Chondrocyte (in vitro differentiated cells): ENCODE results near the gene HMSD. TPM values are rescaled to one million over a fixed set of nuclear protein-coding genes. Genes with fewer than 3 reads are reported as not detected.

ENCODE experiments used
- DNase-seq: peaks from one replicate; pipeline ENCODE4 v3.0.0; 2021; ENCODE audit warnings: mixed read lengths, low spot score
- H3K27ac Mint-ChIP-seq: one replicate; pipeline ENCODE4 v1.8.0; 2021; ENCODE audit warnings: mild to moderate bottlenecking, moderate library complexity, mixed read lengths; ENCODE audit not compliant: unreplicated experiment
- H3K27me3 Mint-ChIP-seq: 2 replicates; pipeline ENCODE4 v1.8.0; 2021; ENCODE audit warnings: low read depth, mixed read lengths
- H3K36me3 Mint-ChIP-seq: 2 replicates; pipeline ENCODE4 v1.8.0; 2021; ENCODE audit warnings: low read depth, mixed read lengths
- H3K4me1 Mint-ChIP-seq: 2 replicates; pipeline ENCODE4 v1.8.0; 2021; ENCODE audit warnings: low read depth, mild to moderate bottlenecking, mixed read lengths
- H3K4me3 Mint-ChIP-seq: one replicate; pipeline ENCODE4 v1.8.0; 2021; ENCODE audit warnings: mild to moderate bottlenecking, moderate library complexity, mixed read lengths; ENCODE audit not compliant: unreplicated experiment
- H3K9me3 Mint-ChIP-seq: 2 replicates; pipeline ENCODE4 v1.8.0; 2021; ENCODE audit warnings: low read depth, mixed read lengths
- CTCF ChIP-seq: fragments of 200-600 bp; sonication (generic); IDR thresholded peaks from 2 replicates; pipeline ENCODE4 v1.5.0; 2021; ENCODE audit warnings: antibody characterized with exemption, mild to moderate bottlenecking, moderate library complexity
- long read RNA-seq: library from polyadenylated mRNA; stranded (forward); transcript quantifications from one replicate; pipeline ENCODE4 v2.0.0, GENCODE V29; 2021
- total RNA-seq: library from RNA; stranded (reverse); gene quantifications from 3 replicates; pipeline ENCODE4 v1.2.1, GENCODE V29; 2021

Gene HMSD
- total RNA-seq: not detected in 3 replicates
- long read RNA-seq: 0 reads

GRCh38 chr18:63949068-63949737 is at the start of gene HMSD:
HMSD (plus strand) TSS chr18:63949301; CDS start chr18:63953456, 4,155 bp downstream.
- Mint-ChIP-seq H3K36me3 (no peaks in the 10 kb centered on the region), H3K9me3 (peaks cover 2% of the 10 kb centered on the region), H3K4me3 (peak within 1 kb of the TSS; percentile 45), H3K27me3 (peaks cover 13% of the 10 kb centered on the region), H3K27ac (no peak within 1 kb of the TSS), H3K4me1 (peaks cover 11% of the 10 kb centered on the region)
- DNase-seq: no peak
- TF ChIP-seq CTCF: peak; percentile 65

- no peak overlapping the region for H3K27ac Mint-ChIP-seq
- H3K9me3 Mint-ChIP-seq: no peaks in the 10 kb centered on the region
- TF ChIP-seq CTCF: no peak
Observed at GRCh38 chr18:63903851-63904570, 45.1 kb upstream of the HMSD start.

GRCh38 chr18:63904694-63905093 is 44.4 kb upstream of the HMSD start:
- Mint-ChIP-seq H3K4me1 (no peaks in the 10 kb centered on the region), H3K27ac (no peak overlapping the region), H3K4me3 (no peak overlapping the region), H3K27me3 (peaks cover 35% of the 10 kb centered on the region), H3K9me3 (no peaks in the 10 kb centered on the region), H3K36me3 (no peaks in the 10 kb centered on the region)
- no peak for TF ChIP-seq CTCF
- DNase-seq: no peak

More at GRCh38 chr18:63903851-63904570, 45.1 kb upstream of the HMSD start:
- H3K4me1 Mint-ChIP-seq: no peaks in the 10 kb centered on the region
- no peak for DNase-seq
- no peak overlapping the region for H3K4me3 Mint-ChIP-seq
- peaks cover 36% of the 10 kb centered on the region for H3K27me3 Mint-ChIP-seq
- H3K36me3 Mint-ChIP-seq: no peaks in the 10 kb centered on the region

- H3K4me1 Mint-ChIP-seq: no peaks in the 10 kb centered on the region
- DNase-seq: no peak
- H3K4me3 Mint-ChIP-seq: no peak overlapping the region
- peaks cover 33% of the 10 kb centered on the region for H3K27me3 Mint-ChIP-seq
- TF ChIP-seq CTCF: no peak
- H3K9me3 Mint-ChIP-seq: no peaks in the 10 kb centered on the region
- no peak overlapping the region for H3K27ac Mint-ChIP-seq
- no peaks in the 10 kb centered on the region for H3K36me3 Mint-ChIP-seq
Observed at GRCh38 chr18:63905361-63905760, 43.7 kb upstream of the HMSD start.

GRCh38 chr18:63906056-63906455 is 43.0 kb upstream of the HMSD start:
- no peaks in the 10 kb centered on the region for H3K4me1 Mint-ChIP-seq
- no peak for DNase-seq
- no peak overlapping the region for H3K4me3 Mint-ChIP-seq
- no peaks in the 10 kb centered on the region for H3K36me3 Mint-ChIP-seq
- no peak overlapping the region for H3K27ac Mint-ChIP-seq
- peaks cover 32% of the 10 kb centered on the region for H3K27me3 Mint-ChIP-seq
- no peak for TF ChIP-seq CTCF
- H3K9me3 Mint-ChIP-seq: no peaks in the 10 kb centered on the region
